Keratinocyte (primary cell): Measurements from ENCODE around the gene SUOX. TPM values are rescaled to one million over a fixed set of nuclear protein-coding genes. Genes with fewer than 3 reads are reported as not detected.

Experiments used
- DNase-seq: peaks from one replicate; pipeline ENCODE4 v3.0.0-alpha.2; 2011; ENCODE audit warnings: low read depth, missing footprints, low spot score
- FAIRE-seq: peaks from 2 replicates; lab custom pipeline; 2011; peaks lifted over from hg19 to GRCh38; lab: Jason Lieb, UNC
- H2AFZ ChIP-seq: 2 replicates; pipeline ENCODE4 v1.6.0; 2012; ENCODE audit warnings: low read length, control low read depth, inconsistent platforms; ENCODE audit not compliant: control insufficient read depth
- H3K27ac ChIP-seq: 2 replicates; pipeline ENCODE4 v1.5.1; 2011; ENCODE audit warnings: low read length; ENCODE audit not compliant: control insufficient read depth, insufficient read depth
- H3K27me3 ChIP-seq: 3 replicates; pipeline ENCODE4 v1.6.0; 2011; ENCODE audit warnings: low read length; ENCODE audit not compliant: control insufficient read depth, insufficient read depth; ENCODE audit errors: extremely low read depth
- H3K36me3 ChIP-seq, 2 experiments: 2 replicates in 1 of 2; 3 replicates in 1 of 2; pipeline ENCODE4 v1.5.1; 2011; ENCODE audit warnings: low read length in 2 of 2, mild to moderate bottlenecking in 1 of 2; ENCODE audit not compliant: control insufficient read depth in 2 of 2, insufficient read depth in 2 of 2; ENCODE audit errors: extremely low read depth in 1 of 2
- H3K4me1 ChIP-seq: 3 replicates; pipeline ENCODE4 v1.5.1; 2011; ENCODE audit warnings: low read length; ENCODE audit not compliant: control insufficient read depth, insufficient read depth; ENCODE audit errors: extremely low read depth
- H3K4me2 ChIP-seq: 3 replicates; pipeline ENCODE4 v1.6.0; 2011; ENCODE audit warnings: low read depth, low read length; ENCODE audit not compliant: control insufficient read depth, insufficient read depth; ENCODE audit errors: extremely low read depth
- H3K4me3 ChIP-seq, 3 experiments: fragments of 200-600 bp in 1 of 3; sonication (generic) in 1 of 3; 2 replicates in 2 of 3; 3 replicates in 1 of 3; pipeline ENCODE4 v1.5.1; 2011 to 2016; ENCODE audit warnings: low read length in 3 of 3, mild to moderate bottlenecking in 3 of 3, control low read depth in 2 of 3, inconsistent platforms in 1 of 3, low read depth in 1 of 3, mixed read lengths in 1 of 3, mixed run types in 1 of 3, moderate library complexity in 1 of 3; ENCODE audit not compliant: control insufficient read depth in 2 of 3, insufficient read depth in 2 of 3; ENCODE audit errors: extremely low read depth in 1 of 3
- H3K79me2 ChIP-seq: 2 replicates; pipeline ENCODE4 v1.6.0; 2012; ENCODE audit warnings: low read length; ENCODE audit not compliant: control insufficient read depth, insufficient read depth
- H3K9ac ChIP-seq: 3 replicates; pipeline ENCODE4 v1.6.0; 2011; ENCODE audit warnings: low read length; ENCODE audit not compliant: control insufficient read depth, insufficient read depth; ENCODE audit errors: extremely low read depth
- H3K9me1 ChIP-seq: 3 replicates; pipeline ENCODE4 v1.6.0; 2011; ENCODE audit warnings: low read length; ENCODE audit not compliant: control insufficient read depth, insufficient read depth; ENCODE audit errors: extremely low read depth
- H3K9me3 ChIP-seq: 2 replicates; pipeline ENCODE4 v1.5.1; 2012; ENCODE audit warnings: low read depth, low read length; ENCODE audit not compliant: control insufficient read depth
- H4K20me1 ChIP-seq: 3 replicates; pipeline ENCODE4 v1.6.0; 2011; ENCODE audit warnings: low read length; ENCODE audit not compliant: control insufficient read depth, insufficient read depth; ENCODE audit errors: extremely low read depth
- EZH2 ChIP-seq: IDR thresholded peaks from one replicate; pipeline ENCODE4 v1.6.1; 2012; ENCODE audit warnings: inconsistent platforms, mild to moderate bottlenecking, low read length, moderate library complexity
- dilution Hi-C: fragments of 300-500 bp; cut with MboI; formaldehyde crosslinking; loops from one replicate; pipeline ENCODE4 v1.7.0; 2020; ENCODE audit warnings: low sequenced_read_pairs; ENCODE audit not compliant: extremely low pct_ligation_motif_present
- polyA plus RNA-seq, 5 experiments: library from polyadenylated mRNA; depleted of rRNA in 3 of 5; stranded (reverse) in 3 of 5; stranded (forward) in 1 of 5; unstranded in 1 of 5; fragments of >200 nt; gene quantifications; 1 replicate in 1 of 5; 2 replicates in 3 of 5; 3 replicates in 1 of 5; pipeline versions ENCODE4 v1.2.1 to v1.2.3, GENCODE V29; 2011 to 2012; ENCODE audit warnings: missing spikeins in 2 of 5, low read depth in 1 of 5, low replicate concordance in 1 of 5
- TF ChIP-seq, protein P1 (sequence below), 3 experiments: IDR thresholded peaks in 1 of 3; conservative IDR thresholded peaks in 1 of 3; optimal IDR thresholded peaks in 1 of 3; 2 replicates in 2 of 3; 3 replicates in 1 of 3; pipeline versions ENCODE3 to v1.5.1; 2011; ENCODE audit warnings: low read length in 3 of 3, mild to moderate bottlenecking in 3 of 3, moderate library complexity in 2 of 3, control low read depth in 1 of 3, inconsistent platforms in 1 of 3; ENCODE audit not compliant: insufficient read depth in 2 of 3; ENCODE audit errors: extremely low read depth in 1 of 3

Gene SUOX
- polyA plus RNA-seq, 1 donor (not counting 4 experiments of a cell fraction or from before 2014, with no cell fraction given) = 9.0 TPM

- H3K9ac ChIP-seq = no peak overlapping the region
- no peaks in the 10 kb centered on the region for H3K79me2 ChIP-seq
- H3K9me3 ChIP-seq = no peaks in the 10 kb centered on the region
- H3K4me2 ChIP-seq = no peak overlapping the region
- no peaks in the 10 kb centered on the region for H3K36me3 ChIP-seq
- no peaks in the 10 kb centered on the region for H3K4me1 ChIP-seq
- H3K27me3 ChIP-seq = no peaks in the 10 kb centered on the region
- FAIRE-seq (no peak), DNase-seq (no peak)
- H3K27ac ChIP-seq = no peak overlapping the region
- TF ChIP-seq, protein P1, sequence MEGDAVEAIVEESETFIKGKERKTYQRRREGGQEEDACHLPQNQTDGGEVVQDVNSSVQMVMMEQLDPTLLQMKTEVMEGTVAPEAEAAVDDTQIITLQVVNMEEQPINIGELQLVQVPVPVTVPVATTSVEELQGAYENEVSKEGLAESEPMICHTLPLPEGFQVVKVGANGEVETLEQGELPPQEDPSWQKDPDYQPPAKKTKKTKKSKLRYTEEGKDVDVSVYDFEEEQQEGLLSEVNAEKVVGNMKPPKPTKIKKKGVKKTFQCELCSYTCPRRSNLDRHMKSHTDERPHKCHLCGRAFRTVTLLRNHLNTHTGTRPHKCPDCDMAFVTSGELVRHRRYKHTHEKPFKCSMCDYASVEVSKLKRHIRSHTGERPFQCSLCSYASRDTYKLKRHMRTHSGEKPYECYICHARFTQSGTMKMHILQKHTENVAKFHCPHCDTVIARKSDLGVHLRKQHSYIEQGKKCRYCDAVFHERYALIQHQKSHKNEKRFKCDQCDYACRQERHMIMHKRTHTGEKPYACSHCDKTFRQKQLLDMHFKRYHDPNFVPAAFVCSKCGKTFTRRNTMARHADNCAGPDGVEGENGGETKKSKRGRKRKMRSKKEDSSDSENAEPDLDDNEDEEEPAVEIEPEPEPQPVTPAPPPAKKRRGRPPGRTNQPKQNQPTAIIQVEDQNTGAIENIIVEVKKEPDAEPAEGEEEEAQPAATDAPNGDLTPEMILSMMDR (optimal IDR thresholded peaks at IDR 0.05 in 1 of 3, IDR thresholded peaks at IDR 0.05 in 1 of 3, conservative IDR thresholded peaks at IDR 0.05 in 1 of 3; ENCODE audit: extremely low read depth in 1 of 3, insufficient read depth in 2 of 3, low read length in 3 of 3) = no peak
- TF ChIP-seq EZH2 = no peak
- no peaks in the 10 kb centered on the region for H4K20me1 ChIP-seq
- no peaks in the 10 kb centered on the region for H3K9me1 ChIP-seq
- no peak overlapping the region for H2AFZ ChIP-seq
- dilution Hi-C loops = no loop called here
- H3K4me3 ChIP-seq = no peak overlapping the region
Observed at GRCh38 chr12:56053407-56053893, 56.4 kb downstream of the SUOX start.

Other genes starting within 250 kb of the SUOX start
- gene SARNP, start 179.6 kb upstream of the SUOX start, polyA plus RNA-seq = 117 to 168 TPM (median 119 TPM) in 3 replicates
- 108 to 129 TPM (median 114 TPM) in 3 replicates for gene ORMDL2, start 179.2 kb upstream of the SUOX start, polyA plus RNA-seq
- gene DNAJC14, start 167.7 kb upstream of the SUOX start, polyA plus RNA-seq = 6.1 to 8.5 TPM (median 7.7 TPM) in 3 replicates
- gene MMP19, start 154.3 kb upstream of the SUOX start, polyA plus RNA-seq = 2.2 to 4.1 TPM (median 2.7 TPM) in 3 replicates
- 43.6 to 63.4 TPM (median 61.6 TPM) in 3 replicates for gene PYM1, start 69.4 kb upstream of the SUOX start, polyA plus RNA-seq
- gene DGKA, start 66.1 kb upstream of the SUOX start, polyA plus RNA-seq = 161 to 263 TPM (median 174 TPM) in 3 replicates
- 1.3 to 2.1 TPM (median 1.4 TPM) in 3 replicates for gene PMEL, start 31.2 kb upstream of the SUOX start, polyA plus RNA-seq
- 34.3 to 49.3 TPM (median 47.3 TPM) in 3 replicates for gene CDK2, start 30.4 kb upstream of the SUOX start, polyA plus RNA-seq
- 132 to 162 TPM (median 138 TPM) in 3 replicates for gene RAB5B, start 23.2 kb upstream of the SUOX start, polyA plus RNA-seq
- 0.97 to 1.8 TPM (median 1.1 TPM) in 3 replicates for gene IKZF4, start 23.8 kb downstream of the SUOX start, polyA plus RNA-seq
- gene RPS26, start 44.6 kb downstream of the SUOX start, polyA plus RNA-seq = 663 to 1,841 TPM (median 663 TPM) in 3 replicates
- 13.6 to 19.8 TPM (median 16.4 TPM) in 3 replicates for gene ERBB3, start 82.9 kb downstream of the SUOX start, polyA plus RNA-seq
- 247 to 505 TPM (median 480 TPM) in 3 replicates for gene PA2G4, start 107.3 kb downstream of the SUOX start, polyA plus RNA-seq
- gene RPL41, start 119.4 kb downstream of the SUOX start, polyA plus RNA-seq = 7,566 to 10,481 TPM (median 10,062 TPM) in 3 replicates
- 0.81 to 1.0 TPM (median 0.85 TPM) in 3 replicates for gene ZC3H10, start 121.0 kb downstream of the SUOX start, polyA plus RNA-seq
- gene ESYT1, start 131.0 kb downstream of the SUOX start, polyA plus RNA-seq = 140 to 205 TPM (median 141 TPM) in 3 replicates
- gene MYL6B, start 155.3 kb downstream of the SUOX start, polyA plus RNA-seq = 42.3 to 44.9 TPM (median 44.9 TPM) in 3 replicates
- 3,666 to 4,542 TPM (median 4,521 TPM) in 3 replicates for gene MYL6, start 161.1 kb downstream of the SUOX start, polyA plus RNA-seq
- 23.3 to 37.6 TPM (median 32.5 TPM) in 3 replicates for gene SMARCC2, start 192.2 kb downstream of the SUOX start, polyA plus RNA-seq
- 42.2 to 62.0 TPM (median 49.7 TPM) in 3 replicates for gene RNF41, start 224.6 kb downstream of the SUOX start, polyA plus RNA-seq
- 45.6 to 53.5 TPM (median 53.0 TPM) in 3 replicates for gene NABP2, start 227.1 kb downstream of the SUOX start, polyA plus RNA-seq
- 0.09 TPM in 1 of 3 replicates, not detected in the others for gene SLC39A5, start 232.8 kb downstream of the SUOX start, polyA plus RNA-seq